Spinal cord (tissue), 10 donors: ENCODE results near the gene FRS2. TPM values are rescaled to one million over a fixed set of nuclear protein-coding genes. Genes with fewer than 3 reads are reported as not detected.

Source experiments
- DNase-seq, 6 donors: peaks; one replicate each; pipeline versions ENCODE4 v3.0.0 to v3.0.0-alpha.2; 2013 to 2015; ENCODE audit warnings: low spot score in 6 of 6, low read depth in 4 of 6
- H3K27ac ChIP-seq: one replicate; pipeline ENCODE4 v1.5.1; 2013; ENCODE audit warnings: low read depth, low read length, control low read depth
- H3K27me3 ChIP-seq: one replicate; pipeline ENCODE4 v1.6.1; 2013; ENCODE audit warnings: low read length; ENCODE audit not compliant: control insufficient read depth, insufficient read depth
- H3K36me3 ChIP-seq: one replicate; pipeline ENCODE4 v1.6.1; 2013; ENCODE audit warnings: low read length; ENCODE audit not compliant: control insufficient read depth, insufficient read depth
- H3K4me1 ChIP-seq: one replicate; pipeline ENCODE4 v1.6.1; 2013; ENCODE audit warnings: low read length; ENCODE audit not compliant: control insufficient read depth, insufficient read depth
- H3K4me3 ChIP-seq: one replicate; pipeline ENCODE4 v1.5.1; 2013; ENCODE audit warnings: low read depth, low read length, control low read depth
- H3K9me3 ChIP-seq: one replicate; pipeline ENCODE4 v1.6.1; 2013; ENCODE audit warnings: low read length; ENCODE audit not compliant: control insufficient read depth, insufficient read depth
- WGBS: methylation state at CpG from one replicate; pipeline ENCODE4 v1.1.5; 2013; ENCODE audit warnings: missing lambda C conversion rate; ENCODE audit not compliant: insufficient coverage; 5-methylcytosine and 5-hydroxymethylcytosine counted together
- polyA plus RNA-seq, 2 donors: library from polyadenylated mRNA; unstranded; fragments of 120-200 nt; gene quantifications; one replicate each; pipeline ENCODE4 v1.2.1, GENCODE V29; 2013; ENCODE audit not compliant: insufficient read length in 2 of 2
- small RNA-seq: library from RNA; depleted of rRNA; stranded (forward); fragments of <200 nt; gene quantifications from one replicate; pipeline ENCODE3, GENCODE V24; 2014; ENCODE audit warnings: low replicate concordance
- total RNA-seq, 2 donors: library from RNA; depleted of rRNA in 1 of 2; stranded (reverse); fragments of 120-200 nt in 1 of 2; fragments of >200 nt in 1 of 2; gene quantifications; one replicate each; pipeline versions ENCODE4 v1.2.3 to v1.2.4, GENCODE V29; 2013 to 2014
- donor health status: healthy.

FRS2 gene
- total and polyA plus RNA-seq, 4 donors = 29.4 to 87.1 (median 53.9) TPM

DNA sequence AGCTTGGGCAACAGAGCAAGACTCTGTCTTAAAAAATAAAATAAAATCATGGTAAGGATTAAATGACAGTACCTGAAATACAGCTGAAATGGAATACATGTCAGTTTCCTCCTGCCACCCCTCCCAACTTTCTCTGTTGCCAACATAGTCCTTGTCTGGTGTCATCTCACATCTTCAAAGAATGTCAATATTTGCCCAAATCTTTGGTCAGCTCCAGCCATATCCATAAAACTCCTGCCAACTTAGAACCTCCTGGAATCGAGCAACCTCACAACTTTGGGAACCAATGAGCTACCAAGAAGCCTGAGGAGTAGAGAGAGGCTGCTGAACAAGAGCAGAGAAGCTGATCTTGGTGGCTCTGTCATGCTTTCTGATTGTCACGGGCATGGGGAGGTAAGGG is 151.4 kb downstream of the FRS2 start:
- Histone ChIP-seq H3K4me3 (no peak overlapping the region), H3K9me3 (no peaks in the 10 kb centered on the region), H3K27me3 (no peaks in the 10 kb centered on the region), H3K4me1 (no peaks in the 10 kb centered on the region), H3K27ac (no peak overlapping the region), H3K36me3 (no peaks in the 10 kb centered on the region)
- no peak for DNase-seq
- WGBS = 100% methylated on average over 1 of the region's 2 CpGs

DNA sequence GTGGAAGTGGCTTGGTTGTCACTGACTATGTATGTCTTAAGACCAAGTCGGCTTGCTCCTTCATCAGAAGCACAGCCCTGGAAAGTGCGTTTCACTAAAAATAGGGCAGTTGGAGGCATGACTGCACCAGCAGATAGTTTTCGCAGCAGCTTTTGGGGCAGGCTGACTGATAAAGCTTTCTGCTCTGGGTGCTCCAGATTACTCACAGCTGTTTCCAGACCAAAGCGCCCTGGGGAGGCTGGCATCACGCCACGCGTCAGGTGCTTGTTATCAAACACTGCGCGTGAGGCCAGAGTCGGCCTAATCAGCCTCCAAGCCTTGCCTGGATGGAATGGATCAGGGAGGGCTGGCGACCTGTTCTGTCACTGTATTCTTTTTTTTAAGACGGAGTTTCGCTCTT is 153.8 kb downstream of the FRS2 start:
- WGBS = 89% methylated on average over 13 of the region's 13 CpGs
- no peaks in the 10 kb centered on the region for H3K4me1 ChIP-seq
- H3K27me3 ChIP-seq = no peaks in the 10 kb centered on the region
- no peak overlapping the region for H3K4me3 ChIP-seq
- no peak overlapping the region for H3K27ac ChIP-seq
- no peaks in the 10 kb centered on the region for H3K9me3 ChIP-seq
- peak in 1 of 6 donors; percentile 28 for DNase-seq
- no peaks in the 10 kb centered on the region for H3K36me3 ChIP-seq

DNA sequence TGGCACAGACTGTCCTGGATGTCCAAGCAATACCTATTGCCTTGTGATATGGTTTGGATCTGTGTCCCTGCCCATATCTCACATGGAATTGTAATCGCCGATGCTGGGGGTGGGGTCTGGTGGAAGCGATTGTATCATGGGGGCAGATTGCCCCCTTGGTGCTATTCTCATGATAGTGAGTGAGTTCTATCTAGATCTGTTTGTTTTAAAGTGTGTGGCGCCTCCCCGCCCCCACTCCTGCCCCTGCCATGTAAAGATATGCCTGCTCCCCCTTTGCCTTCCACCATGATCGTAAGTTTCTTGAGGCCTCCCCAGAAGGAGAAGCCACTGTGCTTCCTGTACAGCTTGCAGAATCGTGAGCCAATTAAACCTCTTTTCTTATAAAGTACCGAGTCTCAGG is 157.3 kb downstream of the FRS2 start:
- no peak overlapping the region for H3K27ac ChIP-seq
- H3K4me3 ChIP-seq = no peak overlapping the region
- no peaks in the 10 kb centered on the region for H3K27me3 ChIP-seq
- H3K9me3 ChIP-seq = no peaks in the 10 kb centered on the region
- no peaks in the 10 kb centered on the region for H3K4me1 ChIP-seq
- DNase-seq = no peak
- WGBS = 50% methylated on average over 2 of the region's 8 CpGs
- no peaks in the 10 kb centered on the region for H3K36me3 ChIP-seq

Small RNA genes within 50 kb of the gene (small RNA-seq; reads per million reads assigned to genes)
- gene MIR3913-1 = 0.73 reads per million, percentile 70 among the genes with 10 or more reads in this experiment

Other genes with a start within 250 kb of the FRS2 start
- gene CPSF6, start 230.8 kb upstream of the FRS2 start, total RNA-seq = 10 to 100 TPM; 41.1 to 80.0 TPM
- gene CPSF6, start 230.8 kb upstream of the FRS2 start, polyA plus RNA-seq = 10 to 100 TPM; 72.1 to 83.0 TPM
- gene LYZ, start 122.0 kb upstream of the FRS2 start, total RNA-seq = 100 to 1,000 TPM in 1 of 2 donors, 1 to 10 TPM in 1; 9.1 to 156 TPM
- gene LYZ, start 122.0 kb upstream of the FRS2 start, polyA plus RNA-seq = 1 to 10 TPM; 1.3 to 4.1 TPM
- 10 to 100 TPM; 21.7 to 27.4 TPM for gene YEATS4, start 110.6 kb upstream of the FRS2 start, total RNA-seq
- gene YEATS4, start 110.6 kb upstream of the FRS2 start, polyA plus RNA-seq = 10 to 100 TPM; 27.3 to 29.8 TPM
- gene CCT2, start 115.1 kb downstream of the FRS2 start, total RNA-seq = 100 to 1,000 TPM; 207 to 220 TPM
- gene CCT2, start 115.1 kb downstream of the FRS2 start, polyA plus RNA-seq = 100 to 1,000 TPM; 207 to 208 TPM
- gene LRRC10, start 140.5 kb downstream of the FRS2 start, total RNA-seq = not detected
- gene LRRC10, start 140.5 kb downstream of the FRS2 start, polyA plus RNA-seq = under 1 TPM in 1 of 2 donors, not detected in 1; 0.06 TPM
- gene BEST3, start 228.9 kb downstream of the FRS2 start, total RNA-seq = 1 to 10 TPM in 1 of 2 donors, under 1 TPM in 1; 0.83 to 1.7 TPM
- gene BEST3, start 228.9 kb downstream of the FRS2 start, polyA plus RNA-seq = 1 to 10 TPM; 2.2 to 2.6 TPM